PFSK-1 (cell line): ENCODE measurements around the gene AP1G1.

Source experiments
- FOXP2 ChIP-seq: optimal IDR thresholded peaks from 2 replicates; pipeline ENCODE3; 2011; ENCODE audit warnings: borderline replicate concordance, control low read depth, inconsistent platforms; ENCODE audit not compliant: insufficient read depth; ENCODE audit errors: extremely low read length, extremely low read depth
- POLR2AphosphoS5 ChIP-seq: IDR thresholded peaks from 2 replicates; pipeline ENCODE4 v1.6.1; 2012; ENCODE audit warnings: low read depth, mild to moderate bottlenecking, control low read depth, low read length, moderate library complexity
- REST ChIP-seq, 2 experiments: IDR thresholded peaks; 2 replicates each; pipeline versions ENCODE4 v1.6.1 to v1.8.0; 2011 to 2012; ENCODE audit warnings: low read depth in 2 of 2, low read length in 2 of 2, control low read depth in 1 of 2, inconsistent platforms in 1 of 2, mild to moderate bottlenecking in 1 of 2, moderate library complexity in 1 of 2; ENCODE audit not compliant: insufficient read depth in 1 of 2
- SIN3A ChIP-seq: IDR thresholded peaks from 2 replicates; pipeline ENCODE4 v1.6.1; 2012; ENCODE audit warnings: mild to moderate bottlenecking, low read length, moderate library complexity, borderline replicate concordance; ENCODE audit not compliant: insufficient read depth
- TAF1 ChIP-seq: IDR thresholded peaks from 2 replicates; pipeline ENCODE4 v1.6.1; 2012; ENCODE audit warnings: low read length, control low read depth, borderline replicate concordance; ENCODE audit not compliant: insufficient read depth

- TF ChIP-seq POLR2AphosphoS5 (no peak), TAF1 (no peak), REST (IDR thresholded peaks at IDR 0.05; ENCODE audit: insufficient read depth in 1 of 2, low read depth in 2 of 2, low read length in 2 of 2) (no peak), SIN3A (no peak), FOXP2 (no peak)
These were observed 43.1 kb upstream of the AP1G1 start for GRCh38 chr16:71851746-71852145.
